Neutrophil (primary cell): Measurements from ENCODE around the gene EXO5.

ENCODE experiments used
- H3K27ac ChIP-seq: fragments of 200-600 bp; sonication (generic); 2 replicates; pipeline ENCODE4 v1.5.1; 2016; ENCODE audit warnings: mild to moderate bottlenecking, moderate library complexity
- H3K27me3 ChIP-seq: fragments of 200-600 bp; sonication (generic); 2 replicates; pipeline ENCODE4 v1.6.0; 2016; ENCODE audit warnings: mild to moderate bottlenecking
- H3K36me3 ChIP-seq: fragments of 200-600 bp; sonication (generic); 2 replicates; pipeline ENCODE4 v1.5.1; 2017
- H3K4me1 ChIP-seq, 2 experiments: fragments of 200-600 bp in 1 of 2; sonication (generic) in 1 of 2; 1 replicate in 1 of 2; 2 replicates in 1 of 2; pipeline versions ENCODE4 v1.5.1 to v1.6.1; 2013 to 2016; ENCODE audit warnings: low read depth in 1 of 2, low read length in 1 of 2, mild to moderate bottlenecking in 1 of 2, moderate library complexity in 1 of 2; ENCODE audit not compliant: control insufficient read depth in 1 of 2, insufficient read depth in 1 of 2
- H3K4me3 ChIP-seq, 2 experiments: fragments of 200-600 bp in 1 of 2; sonication (generic) in 1 of 2; 1 replicate in 1 of 2; 2 replicates in 1 of 2; pipeline ENCODE4 v1.5.1; 2013 to 2016; ENCODE audit warnings: low read depth in 1 of 2, low read length in 1 of 2, mild to moderate bottlenecking in 1 of 2, moderate library complexity in 1 of 2
- H3K9me3 ChIP-seq: fragments of 200-600 bp; sonication (generic); 2 replicates; pipeline ENCODE4 v1.5.1; 2016
- CTCF ChIP-seq: fragments of 200-600 bp; sonication (generic); IDR thresholded peaks from 2 replicates; pipeline ENCODE4 v1.5.1; 2016; ENCODE audit warnings: antibody characterized with exemption

EXO5 gene

GRCh38 chr1:40519517-40519916 lies 10.9 kb downstream of the EXO5 start:
- no peaks in the 10 kb centered on the region for H3K36me3 ChIP-seq
- TF ChIP-seq CTCF, result no peak
- no peaks in the 10 kb centered on the region for H3K9me3 ChIP-seq
- no peak overlapping the region for H3K4me3 ChIP-seq
- no peak overlapping the region for H3K27ac ChIP-seq
- peaks cover 0 to 5% of the 10 kb centered on the region in 2 experiments for H3K4me1 ChIP-seq
- H3K27me3 ChIP-seq, result no peaks in the 10 kb centered on the region

DNA sequence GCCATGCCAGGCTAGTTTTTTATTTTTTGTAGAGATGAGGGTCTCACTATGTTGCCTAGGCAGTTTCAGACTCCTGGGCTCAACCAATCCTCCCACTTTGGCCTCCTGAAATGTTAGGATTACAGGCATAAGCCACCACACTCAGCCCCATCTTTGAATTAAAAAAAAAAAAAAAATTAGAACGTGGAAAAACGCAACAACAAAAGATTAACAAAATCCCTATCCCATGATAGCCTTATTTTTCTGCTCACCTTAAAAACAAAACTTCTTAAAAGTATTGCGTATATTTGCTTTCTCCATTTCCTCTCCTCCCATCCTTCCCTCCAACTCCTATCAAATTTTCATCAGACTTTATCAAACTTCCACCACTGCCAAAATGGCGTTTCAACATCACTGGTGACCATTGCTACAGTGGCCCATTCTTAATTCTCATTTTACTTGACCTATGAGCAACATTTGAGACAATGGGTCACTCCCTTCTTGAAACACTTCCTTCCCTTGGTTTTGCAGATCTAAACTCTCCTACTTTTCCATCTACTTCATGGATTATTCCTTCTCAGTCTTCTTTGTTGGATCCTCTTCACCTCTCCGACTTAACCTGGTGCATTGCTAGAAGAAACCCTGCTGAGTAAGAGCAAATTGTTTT lies 22.3 kb downstream of the EXO5 start:
- TF ChIP-seq CTCF, result no peak
- peak overlapping the region; percentile 69 to 78 for H3K4me3 ChIP-seq
- H3K27ac ChIP-seq, result peak overlapping the region; percentile 81
- H3K4me1 ChIP-seq, result peaks cover 13 to 17% of the 10 kb centered on the region in 2 experiments
- H3K36me3 ChIP-seq, result no peaks in the 10 kb centered on the region
- no peaks in the 10 kb centered on the region for H3K9me3 ChIP-seq
- H3K27me3 ChIP-seq, result no peaks in the 10 kb centered on the region

- H3K27ac ChIP-seq, result peak within 1 kb of the TSS; percentile 81
- TF ChIP-seq CTCF, result peak; percentile 31
- no peaks in the 10 kb centered on the region for H3K9me3 ChIP-seq
- no peaks in the 10 kb centered on the region for H3K36me3 ChIP-seq
- H3K4me3 ChIP-seq, result peak within 1 kb of the TSS; percentile 69 to 78
- peaks cover 13 to 17% of the 10 kb centered on the region in 2 experiments for H3K4me1 ChIP-seq
- H3K27me3 ChIP-seq, result no peaks in the 10 kb centered on the region
These were observed 23.0 kb downstream of the EXO5 start, which contains the start of gene ZNF684 for GRCh38 chr1:40531381-40532061. Gene ZNF684 (plus strand): TSS chr1:40531637. CDS start chr1:40533167, 1,530 bp downstream.

GRCh38 chr1:40532062-40532389 lies 23.5 kb downstream of the EXO5 start:
- no peaks in the 10 kb centered on the region for H3K36me3 ChIP-seq
- peaks cover 13 to 17% of the 10 kb centered on the region in 2 experiments for H3K4me1 ChIP-seq
- no peak for TF ChIP-seq CTCF
- peak overlapping the region; percentile 81 for H3K27ac ChIP-seq
- peak overlapping the region; percentile 69 to 78 for H3K4me3 ChIP-seq
- H3K27me3 ChIP-seq, result no peaks in the 10 kb centered on the region
- no peaks in the 10 kb centered on the region for H3K9me3 ChIP-seq

DNA sequence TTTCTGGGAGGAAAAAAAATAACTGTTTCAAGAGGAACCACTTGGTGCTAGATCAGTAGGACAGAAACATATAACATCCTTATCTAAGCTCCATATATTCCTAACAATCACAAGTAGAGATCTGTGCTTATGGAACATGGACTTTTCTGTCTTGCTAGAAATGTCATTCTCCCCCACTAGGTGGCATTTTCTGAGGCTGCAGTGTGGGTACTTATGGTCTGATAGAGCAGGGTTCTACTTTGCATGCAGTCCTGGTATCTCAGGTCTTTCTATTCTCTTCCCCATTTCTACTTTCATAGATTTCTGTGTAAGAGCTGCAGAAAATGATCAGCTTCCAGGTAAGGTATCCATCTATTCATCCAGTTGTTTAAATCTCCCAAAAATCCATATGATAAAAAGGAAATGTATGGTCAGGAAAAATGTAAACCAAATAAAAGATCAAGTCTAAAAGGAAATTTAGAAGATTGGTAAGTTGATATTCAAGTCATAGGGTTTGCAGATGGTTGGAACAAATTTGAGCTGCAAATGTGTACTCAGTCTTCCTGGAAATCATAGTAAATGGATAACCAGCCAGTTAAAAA lies 24.4 kb downstream of the EXO5 start:
- no peak overlapping the region for H3K4me3 ChIP-seq
- H3K27me3 ChIP-seq, result no peaks in the 10 kb centered on the region
- H3K27ac ChIP-seq, result no peak overlapping the region
- no peak for TF ChIP-seq CTCF
- H3K36me3 ChIP-seq, result no peaks in the 10 kb centered on the region
- no peaks in the 10 kb centered on the region for H3K9me3 ChIP-seq
- peaks cover 13 to 17% of the 10 kb centered on the region in 2 experiments for H3K4me1 ChIP-seq
